Calu3 (cell line): Measurements from ENCODE around the gene DDX51. TPM values are rescaled to one million over a fixed set of nuclear protein-coding genes. Genes with fewer than 3 reads are reported as not detected.
"Not testable (repeated sequence)": the region's sequence is repeated elsewhere in the genome, so short reads cannot be mapped to it uniquely, and the experiment has no call there.

Experiments
- BruUV-seq: library from RNA; stranded (reverse); fragments of 400-500 nt; replicated peaks from 2 replicates; lab custom pipeline; 2021; lab: Mats Ljungman, UMichigan
- CTCF ChIA-PET: fragments of 300-600 bp; sonication (Branson Sonifier 250); formaldehyde crosslinking; loops from one replicate; lab custom pipeline; 2022; ENCODE audit warnings: antibody characterized with exemption; lab: Charles Lee
- DNase-seq: peaks from one replicate; pipeline ENCODE4 v3.0.0; 2022
- H3K27ac Mint-ChIP-seq: one replicate; pipeline ENCODE4 v1.8.0; 2022; ENCODE audit warnings: mixed read lengths; ENCODE audit not compliant: unreplicated experiment
- H3K27me3 Mint-ChIP-seq: one replicate; pipeline ENCODE4 v1.8.0; 2022; ENCODE audit warnings: mixed read lengths; ENCODE audit not compliant: unreplicated experiment
- H3K36me3 Mint-ChIP-seq: one replicate; pipeline ENCODE4 v1.8.0; 2022; ENCODE audit warnings: mild to moderate bottlenecking, moderate library complexity, mixed read lengths; ENCODE audit not compliant: insufficient read depth, unreplicated experiment
- H3K4me1 Mint-ChIP-seq: one replicate; pipeline ENCODE4 v1.8.0; 2022; ENCODE audit warnings: mild to moderate bottlenecking, low read depth, mixed read lengths; ENCODE audit not compliant: unreplicated experiment
- H3K4me3 Mint-ChIP-seq: one replicate; pipeline ENCODE4 v1.8.0; 2022; ENCODE audit warnings: mild to moderate bottlenecking, low read depth, moderate library complexity, mixed read lengths; ENCODE audit not compliant: unreplicated experiment
- H3K9me3 Mint-ChIP-seq: one replicate; pipeline ENCODE4 v1.8.0; 2022; ENCODE audit warnings: low read depth, mixed read lengths; ENCODE audit not compliant: unreplicated experiment
- CTCF ChIP-seq: fragments of 200-600 bp; IDR thresholded peaks from one replicate; pipeline ENCODE4 v1.8.0; 2022; ENCODE audit warnings: antibody characterized with exemption; ENCODE audit not compliant: unreplicated experiment
- intact Hi-C: fragments of 100-400 bp; cut with micrococcal nuclease; formaldehyde crosslinking; loops from one replicate; pipeline ENCODE4 v1.10.0; 2022; ENCODE audit not compliant: unreplicated experiment
- total RNA-seq: library from RNA; stranded (reverse); gene quantifications from 2 replicates; pipeline ENCODE4 v1.2.3, GENCODE V29; 2022

Gene DDX51
- total RNA-seq, 1 experiment from 2014 or later: 46.3 TPM

DNA sequence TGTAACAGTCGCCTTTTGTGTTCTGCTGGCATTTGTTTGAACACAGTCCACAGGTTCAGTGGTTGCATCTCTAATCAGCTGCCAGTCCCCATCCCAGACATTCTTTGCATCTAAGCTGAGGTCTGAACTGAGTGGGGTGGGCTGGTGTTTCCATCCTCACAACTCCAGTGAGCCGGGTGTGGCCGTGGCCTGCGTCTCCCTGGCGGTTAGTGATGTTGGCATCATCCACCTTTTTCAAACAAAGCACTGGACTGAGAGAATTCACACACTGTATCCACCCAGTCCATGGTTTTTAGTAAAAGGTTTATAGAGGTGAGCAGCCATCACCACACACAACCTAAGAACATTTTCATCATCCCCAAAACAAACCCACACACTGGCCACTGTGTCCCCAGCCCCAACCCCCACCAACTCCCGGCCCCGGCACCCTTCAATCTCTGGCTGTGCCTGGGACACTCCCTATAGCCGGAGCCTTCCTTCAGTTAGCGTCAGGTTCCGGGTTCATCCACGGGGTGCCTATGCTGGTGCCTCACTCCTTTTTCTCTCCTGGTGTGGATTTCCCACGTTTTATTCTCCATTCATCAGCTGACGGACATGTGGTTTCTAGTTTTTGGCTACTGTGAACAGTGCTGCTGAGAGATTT is 6.5 kb downstream of the DDX51 start:
- CTCF ChIA-PET: no interaction called here
- peak overlapping the region; percentile 6 for H3K27ac Mint-ChIP-seq
- no TSS peak for BruUV-seq

DNA sequence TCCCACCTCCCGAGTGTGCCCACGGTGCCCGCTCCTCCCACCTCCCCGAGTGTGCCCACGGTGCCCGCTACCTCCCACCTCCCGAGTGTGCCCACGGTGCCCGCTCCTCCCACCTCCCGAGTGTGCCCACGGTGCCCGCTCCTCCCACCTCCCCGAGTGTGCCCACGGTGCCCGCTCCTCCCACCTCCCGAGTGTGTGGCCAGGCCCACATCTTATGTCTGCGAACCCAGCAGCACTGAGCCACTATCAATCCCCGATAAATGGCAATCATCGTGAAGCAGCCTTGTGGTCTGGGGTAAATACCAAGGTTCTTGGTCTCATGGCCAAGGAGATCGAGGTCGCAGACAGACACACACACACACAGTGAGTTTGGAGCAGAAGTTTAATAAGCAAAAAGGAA is 7.9 kb downstream of the DDX51 start:
- CTCF ChIA-PET, BruUV-seq, intact Hi-C loops, DNase-seq, H3K4me3 Mint-ChIP-seq, H3K4me1 Mint-ChIP-seq, H3K9me3 Mint-ChIP-seq, H3K27me3 Mint-ChIP-seq: not testable (repeated sequence)
- Mint-ChIP-seq H3K27ac (peak overlapping the region; percentile 84), H3K36me3 (peaks cover 58% of the 10 kb centered on the region)

More for the DNA sequence above, 6.5 kb downstream of the DDX51 start:
- Mint-ChIP-seq H3K27me3 (no peaks in the 10 kb centered on the region), H3K36me3 (peaks cover 72% of the 10 kb centered on the region), H3K9me3 (no peaks in the 10 kb centered on the region), H3K4me1 (no peaks in the 10 kb centered on the region), H3K4me3 (no peak overlapping the region)
- no peak for DNase-seq
- no peak for TF ChIP-seq CTCF
- intact Hi-C loops: no loop called here

DNA sequence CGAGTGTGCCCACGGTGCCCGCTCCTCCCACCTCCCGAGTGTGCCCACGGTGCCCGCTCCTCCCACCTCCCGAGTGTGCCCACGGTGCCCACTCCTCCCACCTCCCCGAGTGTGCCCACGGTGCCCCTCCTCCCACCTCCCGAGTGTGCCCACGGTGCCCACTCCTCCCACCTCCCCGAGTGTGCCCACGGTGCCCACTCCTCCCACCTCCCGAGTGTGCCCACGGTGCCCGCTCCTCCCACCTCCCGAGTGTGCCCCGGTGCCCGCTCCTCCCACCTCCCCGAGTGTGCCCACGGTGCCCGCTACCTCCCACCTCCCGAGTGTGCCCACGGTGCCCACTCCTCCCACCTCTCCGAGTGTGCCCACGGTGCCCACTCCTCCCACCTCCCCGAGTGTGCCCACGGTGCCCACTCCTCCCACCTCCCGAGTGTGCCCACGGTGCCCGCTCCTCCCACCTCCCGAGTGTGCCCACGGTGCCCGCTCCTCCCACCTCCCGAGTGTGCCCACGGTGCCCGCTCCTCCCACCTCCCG is 9.4 kb downstream of the DDX51 start:
- H3K27ac Mint-ChIP-seq, DNase-seq, H3K9me3 Mint-ChIP-seq, H3K4me1 Mint-ChIP-seq, CTCF ChIA-PET, BruUV-seq, H3K27me3 Mint-ChIP-seq, H3K4me3 Mint-ChIP-seq, intact Hi-C loops: not testable (repeated sequence)
- peaks cover 50% of the 10 kb centered on the region for H3K36me3 Mint-ChIP-seq

DNA sequence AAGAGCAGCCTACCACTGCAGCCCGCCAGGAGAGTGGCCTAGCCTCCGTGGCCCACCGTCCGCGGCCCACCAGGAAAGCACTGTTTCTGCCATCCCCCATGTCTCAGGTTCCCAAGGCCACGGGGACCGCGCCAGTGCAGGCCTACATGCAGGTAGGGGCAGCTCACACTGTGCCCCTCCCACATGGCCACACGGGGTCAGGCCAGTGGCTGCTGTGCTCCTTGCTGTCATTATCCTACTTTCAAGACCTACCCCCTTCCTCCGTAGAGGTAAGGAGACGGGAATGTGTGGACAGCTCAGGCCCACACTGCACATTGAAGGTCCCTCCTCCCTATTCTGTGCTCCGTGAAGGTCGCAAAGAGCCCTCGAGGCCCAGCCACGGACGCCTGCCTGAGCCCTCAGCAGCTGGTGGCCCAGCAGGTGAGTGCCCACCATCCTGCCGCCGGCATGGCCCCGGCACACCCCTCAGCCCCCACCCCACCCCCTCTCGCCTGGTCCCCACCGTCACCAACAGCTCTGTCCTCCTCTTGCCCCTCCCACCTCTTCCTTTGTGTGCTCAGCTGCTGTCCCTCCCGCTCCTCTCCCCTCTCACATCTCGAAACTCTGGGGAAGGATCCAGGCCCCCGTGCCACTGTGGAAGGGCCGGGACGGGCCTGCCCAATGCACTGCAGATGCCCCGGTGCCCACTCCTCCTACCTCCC is 10.0 kb downstream of the DDX51 start:
- H3K4me1 Mint-ChIP-seq: no peaks in the 10 kb centered on the region
- no TSS peak for BruUV-seq
- H3K27ac Mint-ChIP-seq: no peak overlapping the region
- no peaks in the 10 kb centered on the region for H3K27me3 Mint-ChIP-seq
- CTCF ChIA-PET: no interaction called here
- intact Hi-C loops: no loop called here
- no peak for TF ChIP-seq CTCF
- no peaks in the 10 kb centered on the region for H3K9me3 Mint-ChIP-seq
- no peak for DNase-seq
- peaks cover 50% of the 10 kb centered on the region for H3K36me3 Mint-ChIP-seq
- H3K4me3 Mint-ChIP-seq: no peak overlapping the region

DNA sequence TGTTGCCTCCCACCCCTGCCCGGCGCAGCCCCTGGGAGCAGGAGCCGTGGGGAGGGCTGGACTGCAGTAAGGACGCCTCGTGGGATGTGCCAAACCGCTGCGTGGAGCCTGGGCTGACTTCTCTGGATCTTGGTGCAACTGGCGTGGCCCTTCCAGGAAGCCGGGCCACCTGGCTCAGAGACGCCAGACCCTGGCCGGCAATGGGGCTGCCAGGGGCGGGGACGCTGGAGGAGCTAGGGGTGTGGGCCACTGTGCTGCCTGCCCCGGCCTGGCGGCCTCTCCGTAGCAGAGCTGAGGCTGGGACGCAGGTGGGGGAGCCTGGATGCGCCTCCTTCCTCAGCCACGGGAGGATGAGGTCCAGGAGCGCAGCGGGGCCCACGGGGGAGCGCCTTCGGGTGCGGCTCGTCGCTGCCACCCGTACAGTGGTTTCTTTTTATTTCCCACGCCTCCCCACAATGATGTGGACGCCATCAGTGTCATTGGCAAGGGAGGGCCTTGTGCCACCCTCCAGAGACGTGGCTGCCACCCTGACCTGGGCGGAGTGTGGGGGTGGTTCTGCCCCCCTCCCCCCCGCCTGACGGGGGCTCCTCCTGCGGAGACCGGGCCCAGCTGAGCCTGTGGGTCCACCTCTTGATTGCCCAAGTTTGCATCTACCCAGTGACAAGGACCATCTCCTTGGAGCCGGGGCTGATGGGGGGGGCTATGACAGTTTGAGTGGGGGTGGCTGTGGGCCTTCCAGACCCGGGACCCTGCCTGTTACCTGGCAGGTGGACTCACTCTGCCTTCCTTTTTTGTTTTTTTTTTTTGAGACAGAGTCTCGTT is 11.3 kb downstream of the DDX51 start:
- intact Hi-C loops: no loop called here
- no peak overlapping the region for H3K27ac Mint-ChIP-seq
- no peak for DNase-seq
- H3K36me3 Mint-ChIP-seq: peaks cover 45% of the 10 kb centered on the region
- CTCF ChIA-PET: no interaction called here
- no peak overlapping the region for H3K4me3 Mint-ChIP-seq
- peaks cover 3% of the 10 kb centered on the region for H3K9me3 Mint-ChIP-seq
- no TSS peak for BruUV-seq
- H3K4me1 Mint-ChIP-seq: no peaks in the 10 kb centered on the region
- no peaks in the 10 kb centered on the region for H3K27me3 Mint-ChIP-seq
- no peak for TF ChIP-seq CTCF
